ENCODE results near the gene PREX1.
"Not testable (repeated sequence)": the region's sequence is repeated elsewhere in the genome, so short reads cannot be mapped to it uniquely, and the experiment has no call there.

The PREX1 gene

DNA sequence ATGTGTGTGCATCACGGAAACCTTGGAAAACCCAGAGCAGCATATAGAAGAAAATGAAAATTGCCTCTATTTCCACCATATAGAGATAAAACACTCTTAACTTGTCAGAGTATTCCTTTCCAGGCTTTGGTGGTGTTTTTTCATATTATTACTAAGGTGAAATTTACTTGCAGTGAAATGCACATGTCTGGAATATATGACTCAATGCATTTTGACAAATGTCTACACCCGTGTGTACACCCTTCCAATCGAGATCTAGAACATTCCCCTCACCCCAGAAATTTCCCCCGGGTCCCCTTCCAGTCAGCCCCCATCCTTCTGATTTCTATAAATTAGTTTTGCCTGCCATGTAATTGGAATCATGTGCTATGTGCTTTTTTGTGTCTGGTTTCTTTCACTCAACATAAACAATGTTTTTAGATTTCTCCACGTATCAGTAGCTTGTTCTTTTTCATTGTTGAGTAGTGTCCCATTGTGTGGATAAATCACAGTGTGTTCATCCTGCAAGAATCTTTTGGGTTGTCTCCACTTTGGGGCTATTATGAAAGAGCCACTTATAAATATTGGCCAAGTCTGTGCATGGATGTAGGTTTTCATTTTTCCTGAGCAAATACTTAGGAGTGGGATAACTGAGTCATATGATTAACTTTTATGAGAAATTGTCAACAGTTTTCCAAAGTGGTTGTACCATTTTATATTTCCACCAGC, 19.9 kb upstream of the PREX1 start:
- DNase-seq = no peak

DNA sequence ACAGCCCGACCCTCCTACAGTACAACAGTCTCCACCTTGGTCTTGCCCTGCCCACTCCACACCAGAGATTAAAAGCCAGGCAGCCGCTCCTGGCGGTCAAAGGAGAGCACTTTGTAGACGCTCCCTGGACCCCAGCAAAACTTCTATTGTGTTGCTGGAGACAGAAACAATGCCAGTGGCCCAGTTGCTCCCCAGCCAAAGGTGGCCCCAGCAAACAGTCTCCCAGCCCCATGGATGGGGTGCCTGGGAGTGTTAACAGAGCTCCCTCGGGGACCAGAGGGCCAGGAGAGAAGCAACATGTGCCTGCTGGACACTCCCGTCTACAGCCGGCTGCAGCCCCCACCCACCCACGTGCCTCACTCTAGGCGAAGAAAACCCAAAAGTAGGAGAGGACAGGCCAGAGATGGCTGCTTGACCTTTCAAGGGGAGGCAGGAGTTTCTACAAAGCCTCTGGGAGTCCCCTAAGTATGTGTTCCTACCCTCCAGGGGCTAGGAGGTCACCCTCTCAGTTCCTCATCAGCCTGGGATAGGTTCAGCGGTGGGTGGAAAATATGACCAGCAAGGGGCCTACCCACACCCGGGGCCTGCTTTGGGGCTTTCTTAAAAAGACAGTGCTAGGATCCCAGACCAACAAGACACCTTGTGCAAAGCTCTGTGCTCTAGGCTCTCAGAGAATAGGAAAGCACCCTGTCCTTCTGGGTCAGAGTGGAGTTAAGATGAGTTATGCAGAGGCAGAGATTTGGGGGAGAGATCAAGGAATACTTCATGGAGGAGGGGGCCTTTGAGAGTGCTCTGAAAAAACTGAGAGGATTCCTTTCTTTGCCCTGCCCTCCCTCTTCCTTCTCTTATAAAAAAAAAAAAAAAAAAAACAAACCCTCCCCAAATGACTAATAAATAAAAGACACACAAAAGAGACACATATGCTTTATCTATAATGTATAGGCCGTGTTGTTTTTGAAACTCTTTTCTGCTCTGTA, 19.0 kb upstream of the PREX1 start:
- peak; percentile 81 for DNase-seq

DNA sequence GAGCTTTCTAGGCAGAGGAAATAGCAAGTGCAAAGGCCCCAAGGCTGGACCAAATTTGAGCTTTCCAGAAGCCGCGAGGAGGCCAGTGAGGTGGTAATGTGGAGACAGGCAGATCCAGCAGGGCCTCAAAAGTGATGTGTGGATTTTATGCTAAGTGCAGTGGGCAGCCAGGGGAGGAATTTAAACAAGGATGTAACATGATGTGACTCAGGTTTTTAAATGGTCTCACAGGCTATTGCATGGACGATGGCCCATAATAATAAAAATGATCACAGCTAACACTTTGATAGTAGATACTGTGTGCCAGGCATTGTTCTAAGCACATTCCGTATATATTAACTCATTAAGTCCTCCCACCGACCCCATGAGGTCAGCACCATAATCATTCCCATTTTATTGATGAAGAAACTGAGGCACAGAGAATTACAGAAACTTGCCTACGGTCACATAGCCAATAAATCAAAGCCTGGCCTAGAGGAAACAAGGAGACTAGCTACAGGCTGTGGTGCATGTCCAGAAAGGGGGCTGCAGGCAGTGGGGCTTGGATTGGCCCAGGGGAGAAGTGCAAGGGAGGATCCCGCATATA, 18.0 kb upstream of the PREX1 start:
- no peak for DNase-seq

DNA sequence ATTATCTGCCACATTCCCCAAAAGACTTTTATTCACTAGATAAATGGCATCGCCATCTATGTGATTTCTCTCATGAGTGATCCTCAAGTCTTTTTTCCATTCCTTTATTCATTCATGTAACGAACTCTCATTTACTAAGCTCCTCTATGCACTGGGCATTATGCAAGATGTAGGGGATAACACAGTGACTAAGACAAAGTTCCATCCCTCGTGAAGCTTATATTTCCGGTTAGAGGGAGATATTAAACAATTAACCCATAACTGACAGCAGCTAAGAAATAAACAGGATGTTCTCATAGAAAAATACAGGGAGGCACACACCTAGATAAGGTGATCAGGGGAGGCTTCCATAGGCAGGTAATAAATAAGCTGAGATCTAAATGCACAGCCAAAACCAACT, 17.2 kb upstream of the PREX1 start:
- DNase-seq = no peak

DNA sequence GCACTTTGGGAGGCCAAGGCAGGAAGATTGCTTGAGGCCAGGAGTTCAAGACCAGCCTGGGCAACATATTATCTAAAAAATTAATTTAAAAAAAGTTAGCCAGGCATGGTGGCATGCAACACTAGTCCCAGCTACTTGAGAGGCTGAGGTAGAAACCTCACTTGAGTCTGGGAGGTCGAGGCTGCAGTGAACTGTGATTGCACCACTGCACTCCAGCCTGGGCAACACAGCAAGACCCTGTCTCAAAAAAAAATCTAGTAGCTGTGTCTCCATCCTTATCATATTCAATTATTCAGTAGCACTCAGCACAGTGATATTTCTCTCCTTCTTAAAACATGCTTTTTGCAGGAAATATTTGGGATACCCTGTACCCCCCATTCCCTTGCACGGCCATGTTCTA, 16.1 kb upstream of the PREX1 start:
- DNase-seq = not testable (repeated sequence)

DNA sequence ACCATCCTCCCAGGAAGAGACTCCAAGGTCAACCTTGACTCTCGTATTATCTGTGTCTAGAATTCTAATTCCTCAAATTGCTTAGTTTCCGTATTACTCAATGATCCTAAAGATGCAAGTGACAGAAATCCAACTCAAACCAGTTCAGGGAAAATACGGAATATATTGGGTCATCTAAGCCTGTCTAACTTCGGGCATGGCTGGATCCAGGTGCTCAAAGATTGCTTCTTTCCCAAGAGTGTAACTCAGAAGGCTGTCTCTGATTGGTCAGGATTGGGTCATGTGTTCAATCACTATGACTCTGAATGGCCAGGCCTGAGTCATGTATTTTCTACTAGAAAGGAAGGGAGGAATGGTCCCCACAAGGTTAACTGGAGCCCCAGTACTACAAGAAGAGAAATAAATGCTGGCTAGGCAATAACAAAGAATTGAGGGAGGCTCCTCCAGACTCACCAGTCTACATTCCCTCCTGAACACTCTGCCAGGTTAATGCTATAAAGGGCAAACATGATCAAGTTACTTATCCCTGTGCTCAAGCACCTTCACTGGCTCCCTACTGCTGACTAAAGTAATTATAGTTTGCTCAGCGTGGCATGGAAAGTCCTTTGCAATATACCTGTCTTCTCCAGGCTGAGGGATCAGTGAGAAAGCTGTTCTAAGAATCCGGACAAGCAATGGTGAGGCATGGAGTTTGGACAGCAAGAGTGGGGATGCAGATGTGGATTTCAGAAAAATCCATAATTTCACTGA, 15.4 kb upstream of the PREX1 start:
- DNase-seq = no peak

DNA sequence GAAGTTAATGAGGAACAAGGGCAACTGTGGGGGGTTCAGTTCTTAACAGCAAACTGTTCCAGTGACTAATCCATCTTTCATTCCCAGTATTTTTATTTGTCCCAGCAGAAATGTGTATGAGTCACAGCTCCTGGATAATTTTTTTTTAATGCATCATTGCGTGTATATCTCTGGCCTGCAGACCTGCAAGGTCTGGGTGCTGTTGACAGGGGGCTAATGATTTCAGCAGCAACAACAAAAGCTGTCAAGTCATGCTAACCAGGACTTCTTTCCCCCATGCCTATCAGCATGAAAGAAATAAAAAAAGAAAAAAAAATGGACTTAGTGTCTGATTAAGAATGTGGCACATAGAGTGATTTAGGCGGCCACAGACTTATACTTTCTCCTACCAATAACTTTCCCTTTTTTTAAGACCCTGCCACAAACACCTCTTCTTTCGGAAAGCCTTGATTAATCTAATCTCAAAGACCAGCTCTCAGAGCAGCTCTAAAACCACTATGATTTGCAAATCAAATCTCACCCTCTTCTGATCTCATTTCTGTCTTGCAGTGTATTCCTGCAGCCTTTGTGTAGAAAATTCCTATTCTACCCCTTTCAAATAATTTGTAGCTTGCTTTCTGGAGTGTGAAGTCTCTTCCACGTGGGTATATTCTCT, 14.2 kb upstream of the PREX1 start:
- no peak for DNase-seq

DNA sequence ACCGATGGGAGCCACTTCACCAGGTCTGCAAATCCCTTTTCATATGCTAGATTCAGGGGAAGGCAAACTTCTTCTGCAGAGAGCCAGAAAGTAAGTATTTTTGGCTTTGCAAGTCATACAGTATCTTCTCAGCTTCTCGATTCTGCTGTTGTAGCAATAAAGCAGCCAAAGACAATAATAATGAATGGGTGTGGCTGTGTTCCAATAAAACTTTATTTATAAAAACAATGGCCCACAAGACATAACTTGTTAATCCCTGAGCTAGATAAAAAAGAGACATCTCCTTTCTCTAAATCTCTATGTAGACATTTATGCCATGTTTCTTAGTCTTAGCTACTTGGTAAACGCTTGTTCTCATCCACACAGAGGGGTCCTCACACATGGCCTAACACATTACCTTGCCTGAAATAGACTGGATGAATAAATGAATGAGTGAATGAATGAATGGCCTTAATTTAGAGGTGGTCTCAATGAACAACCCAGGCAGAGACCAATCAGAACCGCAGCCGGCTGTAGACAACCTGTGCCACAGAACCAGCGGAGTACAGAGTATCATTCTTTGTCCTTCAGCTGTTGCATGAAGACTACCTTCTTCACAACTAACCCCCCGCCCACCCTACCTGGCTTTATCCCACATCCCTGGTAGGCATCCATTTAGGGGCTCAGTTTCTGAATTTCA, 13.5 kb upstream of the PREX1 start:
- DNase-seq = no peak

DNA sequence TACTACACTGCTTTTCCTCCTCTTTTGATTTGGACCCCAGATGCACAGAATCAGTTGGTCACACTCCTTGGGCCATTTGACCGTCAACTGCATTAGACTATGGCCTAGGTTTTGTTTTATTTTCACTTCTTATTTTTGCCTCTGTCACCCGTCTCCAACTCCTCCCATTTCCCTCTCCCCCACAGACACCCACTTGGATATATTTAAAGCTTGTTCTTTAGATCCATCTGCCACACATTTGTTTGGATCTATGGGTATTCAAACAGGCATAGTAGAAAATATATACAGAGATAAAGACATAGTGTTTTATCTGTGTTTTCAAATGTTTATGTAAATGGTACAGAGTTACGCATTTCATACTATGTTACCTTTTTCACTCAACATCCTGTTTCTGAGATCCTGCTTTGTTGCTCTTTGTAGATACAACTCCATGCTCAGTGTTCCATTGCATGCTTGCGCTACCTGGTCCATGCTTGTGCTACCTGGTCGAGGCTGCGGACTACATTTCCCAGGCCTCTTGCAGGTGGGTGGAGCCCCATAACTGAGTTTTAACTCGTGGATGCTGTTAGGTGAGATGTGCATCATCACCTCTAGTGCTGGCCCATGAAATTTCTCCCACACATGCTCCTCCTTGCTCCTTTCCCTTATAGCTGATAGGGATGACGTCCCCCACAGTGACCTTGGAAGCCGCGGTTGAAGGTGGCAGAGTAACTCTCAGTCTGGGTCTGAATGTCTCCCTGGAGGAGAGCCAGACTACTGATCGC, 11.5 kb upstream of the PREX1 start:
- DNase-seq = no peak

DNA sequence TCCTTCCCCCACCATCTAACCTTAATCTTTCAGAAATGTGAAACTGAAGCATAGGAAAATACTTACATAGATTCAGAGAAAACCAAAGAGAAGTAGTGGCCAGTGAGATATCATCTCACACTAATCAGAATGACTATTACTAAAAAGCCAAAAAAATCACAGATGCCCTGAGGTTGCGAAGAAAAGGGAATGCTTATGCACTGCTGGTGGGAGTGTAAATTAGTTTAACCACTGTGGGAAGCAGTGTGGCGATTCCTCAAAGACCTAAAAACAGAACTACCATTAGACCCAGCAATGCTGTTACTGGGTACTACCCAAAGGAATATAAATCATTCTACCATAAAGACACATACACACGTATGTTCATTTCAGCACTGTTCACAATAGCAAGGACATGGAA, 9.2 kb upstream of the PREX1 start:
- DNase-seq = no peak

DNA sequence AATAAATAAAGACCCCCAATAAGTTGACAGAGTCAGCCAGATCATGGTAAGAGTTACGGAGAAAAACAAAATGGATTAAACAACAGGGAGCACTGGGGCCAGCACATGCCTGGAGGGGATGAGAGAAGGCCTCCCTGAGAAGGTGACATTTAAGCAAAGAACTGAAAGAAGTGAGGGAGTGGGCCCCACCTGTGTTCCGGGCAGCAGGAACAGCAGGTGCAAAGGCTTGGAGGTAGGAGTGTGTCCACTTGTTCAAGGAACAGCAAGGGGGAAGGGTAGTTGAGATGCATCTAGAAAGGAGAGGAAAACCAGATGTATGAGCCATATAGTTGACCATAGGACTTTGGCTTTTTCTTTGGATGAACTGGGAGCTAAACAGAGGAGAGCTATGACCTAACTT, 7.6 kb upstream of the PREX1 start:
- DNase-seq = no peak

DNA sequence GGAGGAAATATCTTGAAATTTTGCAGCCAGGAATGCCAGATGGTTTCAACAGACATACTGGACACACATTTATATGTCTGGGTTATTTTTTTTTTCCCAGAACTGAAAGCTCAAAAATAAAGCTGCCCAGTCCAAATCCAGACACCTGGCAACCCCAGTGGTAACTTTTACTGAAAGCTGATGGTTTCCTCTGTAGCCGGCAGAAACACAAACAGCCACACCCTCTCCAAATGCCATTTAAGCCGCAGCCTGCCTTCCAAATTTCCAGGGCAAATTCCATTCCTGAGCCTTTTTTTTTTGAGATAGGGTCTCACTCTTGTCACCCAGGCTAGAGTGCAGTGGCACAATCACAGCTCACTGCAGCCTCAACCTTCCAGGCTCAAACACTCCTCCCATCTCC, 6.5 kb upstream of the PREX1 start:
- no peak for DNase-seq

DNA sequence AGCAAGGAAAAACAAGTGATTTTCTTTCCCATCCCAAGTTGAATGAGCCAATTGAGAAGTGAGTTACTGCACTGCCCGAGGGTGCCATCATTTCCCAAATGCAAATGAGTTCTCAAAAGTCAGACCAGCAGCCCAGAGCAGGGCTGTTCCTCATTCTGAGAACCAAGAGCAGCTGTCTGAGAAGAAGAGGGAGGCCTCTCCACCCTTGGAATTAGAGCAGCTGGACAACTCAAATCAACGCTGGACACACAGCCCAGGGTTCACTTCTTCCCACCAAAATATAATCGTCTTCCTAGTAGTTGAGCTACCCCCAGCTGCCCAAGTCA, 4.6 kb upstream of the PREX1 start:
- DNase-seq = no peak

DNA sequence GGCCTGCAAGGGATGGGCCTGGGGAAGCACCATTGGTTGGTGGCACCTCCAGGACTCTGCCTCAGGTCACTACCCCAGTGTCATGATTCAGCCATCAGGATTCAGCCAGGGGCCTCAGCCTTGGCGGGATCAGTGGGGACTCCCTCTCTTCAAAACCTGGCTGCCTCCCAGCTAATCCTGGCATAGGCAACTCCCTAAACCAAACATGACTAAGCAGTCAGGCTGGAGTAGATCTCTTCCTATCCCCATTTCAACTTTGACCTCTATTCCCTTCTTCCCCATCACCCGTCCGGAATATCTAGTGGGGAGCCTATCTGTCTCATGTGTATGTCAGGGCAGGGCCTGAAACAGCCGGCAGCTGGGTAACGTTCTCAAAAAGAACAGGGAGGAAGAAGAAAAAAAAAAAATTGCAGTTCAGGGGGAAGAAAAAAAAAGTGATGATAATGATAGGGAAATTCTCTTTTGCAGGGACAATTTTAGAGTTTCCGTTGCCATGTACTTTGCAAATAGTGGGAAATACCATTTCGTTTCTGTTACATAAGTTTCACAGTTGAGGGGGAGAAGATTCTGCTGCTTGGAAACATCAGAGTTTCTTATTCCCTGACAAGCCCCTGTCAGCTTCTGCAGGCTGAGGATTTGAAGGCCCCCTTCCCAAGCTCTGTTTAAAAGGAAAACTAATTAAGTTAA, 4.1 kb upstream of the PREX1 start:
- DNase-seq = no peak

DNA sequence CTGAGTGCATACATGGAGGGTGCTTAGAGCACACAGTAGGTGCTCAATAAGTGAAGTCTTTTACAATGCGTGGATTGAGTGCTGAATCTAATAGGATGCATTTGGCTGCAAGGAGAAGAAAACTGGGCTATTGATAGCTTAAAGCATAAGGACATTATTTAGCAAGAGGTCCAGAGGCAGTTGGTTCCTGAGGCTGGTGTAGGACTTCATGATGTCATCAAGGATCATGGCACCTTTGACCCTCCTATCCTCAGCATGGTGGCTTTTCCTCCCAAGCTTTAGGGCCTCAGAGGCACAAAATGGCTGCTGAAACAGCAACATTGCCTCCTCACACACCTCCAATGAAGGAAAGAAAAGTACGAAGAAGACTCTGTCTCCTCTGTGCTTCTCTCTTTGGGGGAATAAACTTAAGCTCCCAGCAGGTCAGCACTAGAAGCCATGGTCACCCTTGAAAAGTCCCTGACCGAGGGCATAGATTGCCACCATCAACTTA, 3.1 kb upstream of the PREX1 start:
- no peak for DNase-seq

DNA sequence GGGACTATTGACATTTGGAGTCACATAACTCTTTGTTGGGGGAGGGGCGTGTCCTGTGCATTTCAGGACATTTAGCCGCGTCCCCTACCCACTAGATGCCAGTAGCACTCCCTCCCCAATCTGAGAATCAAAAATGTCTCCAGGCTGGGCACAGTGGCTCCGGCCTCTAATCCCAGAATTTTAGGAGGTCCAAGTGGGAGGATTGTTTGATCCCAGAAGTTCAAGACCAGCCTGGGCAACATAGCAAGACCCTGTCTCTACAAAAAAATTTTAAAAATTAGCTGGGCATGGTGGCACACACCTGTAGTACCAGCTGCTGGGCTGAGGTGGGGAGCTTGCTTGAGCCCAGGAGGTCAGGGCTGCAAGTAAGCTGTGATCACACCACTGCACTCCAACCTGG, 2.1 kb upstream of the PREX1 start:
- no peak for DNase-seq

DNA sequence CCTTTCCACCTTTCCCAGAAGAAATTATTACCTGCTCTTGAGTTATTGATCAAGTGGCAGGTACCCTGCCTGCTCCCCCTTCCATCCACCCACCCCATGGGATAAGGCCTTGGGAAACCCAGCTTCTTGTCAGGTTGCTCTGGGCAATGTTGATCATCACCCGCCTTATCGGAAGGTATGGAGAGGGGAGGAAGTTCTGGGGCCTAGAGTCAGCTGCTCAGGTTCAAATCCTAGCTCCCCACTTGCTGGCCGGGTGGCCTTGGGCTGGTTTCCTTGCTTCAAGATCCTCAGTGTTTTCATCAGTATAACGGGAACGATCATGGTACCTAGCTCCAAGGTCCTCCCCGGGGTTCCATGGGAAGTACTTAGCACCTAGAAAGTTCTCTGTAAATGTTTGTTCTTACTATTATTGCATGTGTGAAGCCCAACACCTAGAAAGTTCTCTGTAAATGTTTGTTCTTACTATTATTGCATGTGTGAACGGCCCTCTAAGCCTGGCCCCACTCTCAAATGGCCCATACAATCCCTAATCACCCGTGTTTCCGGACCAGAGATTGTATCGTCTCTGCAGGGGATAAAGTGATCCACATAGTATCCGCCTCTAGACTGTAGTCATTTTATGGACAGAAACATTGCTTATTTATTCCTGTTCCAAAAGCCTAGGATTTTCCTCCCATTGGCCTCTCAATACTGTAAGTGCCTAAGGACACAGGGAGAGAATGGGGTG, 1.1 kb upstream of the PREX1 start:
- no peak for DNase-seq

DNA sequence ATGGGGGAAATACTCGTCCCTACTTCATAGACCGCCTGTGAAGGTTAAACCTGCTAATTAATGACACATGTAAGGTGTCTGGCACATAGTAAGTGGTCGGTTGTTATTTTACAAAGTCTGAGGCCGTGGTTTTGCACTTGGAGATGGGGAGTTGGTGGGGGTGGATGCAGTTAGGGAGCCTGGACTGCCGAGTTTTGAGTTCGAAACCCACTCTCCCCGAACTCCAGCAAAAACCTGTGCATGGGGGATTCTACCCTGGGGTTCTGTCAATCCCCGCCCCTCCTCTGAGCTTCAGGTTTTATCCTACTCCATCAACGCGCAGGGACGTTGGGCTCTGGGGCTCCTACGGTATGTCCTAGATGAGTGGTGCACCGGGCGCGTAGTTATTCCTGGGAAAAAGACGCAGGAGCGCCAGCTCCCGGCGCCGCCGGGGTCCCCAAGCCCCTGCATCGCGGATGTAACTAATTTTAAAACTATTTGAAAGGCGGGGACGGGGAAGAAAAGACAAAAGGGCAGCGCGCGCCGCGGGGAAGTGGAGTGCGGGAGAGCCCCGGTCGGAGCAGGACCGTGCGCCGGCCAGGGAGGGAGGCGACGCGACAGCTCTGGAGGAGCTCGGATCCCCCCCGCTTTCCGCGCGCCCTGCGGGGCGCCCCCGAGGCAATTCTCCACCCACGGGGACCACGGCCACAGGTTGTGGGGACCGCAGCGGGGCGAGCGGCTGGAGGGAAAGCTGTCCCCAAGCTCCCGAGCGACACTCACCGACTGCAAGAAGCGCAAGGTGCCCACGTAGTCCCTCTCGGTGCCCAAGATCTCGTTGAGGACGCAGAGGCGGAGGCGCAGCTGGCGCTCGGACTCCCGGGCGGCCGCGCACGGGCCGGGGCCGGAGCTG, 672 bp downstream of the PREX1 start:
- peak; percentile 42 for DNase-seq

DNA sequence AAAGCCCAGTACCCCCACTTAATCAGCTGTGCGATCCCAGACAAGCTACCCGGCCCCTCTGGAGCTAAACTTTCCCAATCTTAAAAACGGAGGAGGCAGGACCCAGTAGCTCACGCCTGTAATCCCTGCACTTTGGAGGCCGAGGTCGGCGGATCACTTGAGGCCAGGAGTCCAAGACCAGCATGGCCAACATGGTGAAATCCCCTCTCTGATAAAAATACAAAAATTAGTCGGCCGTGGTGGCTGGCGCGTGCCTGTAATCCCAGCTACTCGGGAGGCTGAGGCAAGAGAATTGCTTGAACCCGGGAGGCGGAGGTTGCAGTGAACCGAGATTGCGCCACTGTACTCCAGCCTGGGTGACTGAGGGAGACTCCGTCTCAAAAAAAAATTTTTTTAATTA, 1.3 kb downstream of the PREX1 start:
- DNase-seq = not testable (repeated sequence)
